Motor neuron (in vitro differentiated cells): ENCODE results near the gene CYP11A1. TPM values are rescaled to one million over a fixed set of nuclear protein-coding genes. Genes with fewer than 3 reads are reported as not detected.
"Not testable (repeated sequence)": the region's sequence is repeated elsewhere in the genome, so short reads cannot be mapped to it uniquely, and the experiment has no call there.

Experiments
- ATAC-seq, 8 experiments: fragments of 200-7000 bp; cut with Tn5 transposase; replicated peaks in 6 of 8; 2 replicates each; pipeline ENCODE4 v1.8.0; 2021; ENCODE audit warnings: mild to moderate bottlenecking in 8 of 8, moderate library complexity in 8 of 8
- H3K27ac ChIP-seq, 2 donors: fragments of 250-450 bp; sonication (Bioruptor Pico); 2 replicates each; pipeline ENCODE4 v1.9.0; 2021; ENCODE audit warnings: antibody characterized with exemption in 2 of 2, mild to moderate bottlenecking in 2 of 2, moderate library complexity in 1 of 2
- H3K4me1 ChIP-seq, 2 donors: fragments of 250-450 bp; sonication (Bioruptor Pico); replicated peaks in 1 of 2; 2 replicates each; pipeline ENCODE4 v1.6.1; 2021; ENCODE audit warnings: antibody characterized with exemption in 2 of 2, mild to moderate bottlenecking in 2 of 2, moderate library complexity in 1 of 2
- H3K4me3 ChIP-seq, 5 donors: fragments of 250-450 bp; sonication (Bioruptor Pico); 2 replicates each; pipeline ENCODE4 v1.9.0; 2021; ENCODE audit warnings: antibody characterized with exemption in 5 of 5, mild to moderate bottlenecking in 5 of 5, moderate library complexity in 4 of 5
- WGBS, 10 experiments: fragments of 450-650 bp; shearing (Covaris generic); methylation state at CpG; one replicate each; pipeline ENCODE4 v1.0.0; 2022; 5-methylcytosine and 5-hydroxymethylcytosine counted together
- in situ Hi-C, 9 experiments: fragments of 400-800 bp; cut with MboI; loops; one replicate each; pipeline ENCODE4 v1.15.0; 2021; ENCODE audit warnings: low sequenced_read_pairs in 9 of 9, low pct_unique_long_range_greater_than_20kb in 2 of 9; ENCODE audit not compliant: unreplicated experiment in 9 of 9
- total RNA-seq, 8 experiments: library from RNA; unstranded; fragments of 300-600 nt; gene quantifications; 2 replicates each; pipeline versions ENCODE4 v1.2.3 to v1.2.4, GENCODE V29; 2022

CYP11A1 gene
- total RNA-seq, 8 experiments from 2014 or later = 0.46 to 3.1 (median 2.3) TPM; not detected in 3

DNA sequence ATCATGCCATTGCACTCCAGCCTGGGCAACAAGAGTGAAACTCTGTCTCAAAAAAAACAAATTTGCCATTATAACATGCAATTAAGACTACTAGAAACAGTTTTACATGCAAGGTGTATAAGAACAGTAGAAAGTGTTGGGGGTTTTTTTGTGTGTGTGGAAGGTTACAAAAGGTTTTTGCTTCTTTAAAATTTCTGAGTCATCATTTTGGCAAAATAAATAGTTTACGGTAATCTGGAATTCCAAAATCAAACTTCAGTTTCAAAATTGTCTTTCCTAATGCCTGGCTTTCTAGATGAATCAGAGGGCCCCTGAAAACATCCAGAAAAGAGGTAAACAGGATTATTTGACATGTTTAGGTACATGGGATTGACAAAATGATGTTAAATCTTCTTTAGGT is 6.6 kb downstream of the CYP11A1 start:
- ATAC-seq, in situ Hi-C loops, H3K27ac ChIP-seq, H3K4me3 ChIP-seq, H3K4me1 ChIP-seq: not testable (repeated sequence)
- 0 to 100% (median 78%) methylated on average over 1 of the region's 1 CpG; no CpG with 5 or more reads in 3 of the 10 experiments for WGBS, 10 experiments

DNA sequence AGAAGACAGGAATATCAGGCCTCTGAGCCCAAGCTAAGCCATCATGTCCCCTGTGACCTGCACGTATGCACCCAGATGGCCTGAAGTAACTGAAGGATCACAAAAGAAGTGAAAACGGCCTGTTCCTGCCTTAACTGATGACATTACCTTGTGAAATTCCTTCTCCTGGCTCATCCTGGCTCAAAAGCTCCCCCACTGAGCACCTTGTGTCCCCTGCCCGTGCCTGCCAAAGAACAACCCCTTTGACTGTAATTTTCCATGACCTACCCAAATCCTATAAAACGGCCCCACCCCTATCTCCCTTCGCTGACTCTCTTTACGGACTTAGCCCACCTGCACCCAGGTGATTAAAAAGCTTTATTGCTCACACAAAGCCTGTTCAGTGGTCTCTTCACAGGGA is 8.1 kb downstream of the CYP11A1 start:
- H3K4me1 ChIP-seq, H3K27ac ChIP-seq, H3K4me3 ChIP-seq, ATAC-seq, in situ Hi-C loops: not testable (repeated sequence)
- 48 to 100% (median 65%) methylated on average over 1 to 5 of the region's 6 CpGs; no CpG with 5 or more reads in 2 of the 10 experiments for WGBS, 10 experiments

DNA sequence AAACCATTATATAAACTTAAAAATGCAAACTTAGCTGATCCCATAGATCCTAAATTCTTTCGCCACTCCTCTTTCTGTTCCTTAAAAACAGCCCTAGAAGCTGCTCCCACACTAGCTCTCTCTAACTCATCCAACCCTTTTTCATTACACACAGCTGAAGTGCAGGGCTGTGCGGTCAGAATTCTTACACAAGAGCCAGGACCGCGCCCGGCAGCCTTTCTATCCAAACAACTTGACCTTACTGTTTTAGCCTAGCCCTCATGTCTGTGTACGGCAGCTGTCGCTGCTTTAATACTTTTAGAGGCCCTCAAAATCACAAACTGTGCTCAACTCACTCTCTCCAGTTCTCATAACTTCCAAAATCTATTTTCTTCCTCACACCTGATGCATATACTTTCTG is 9.9 kb downstream of the CYP11A1 start:
- in situ Hi-C loops, ATAC-seq, H3K27ac ChIP-seq, H3K4me3 ChIP-seq, H3K4me1 ChIP-seq: not testable (repeated sequence)
- WGBS, 10 experiments = 60 to 100% (median 93%) methylated on average over 1 to 7 of the region's 7 CpGs; no CpG with 5 or more reads in 1 of the 10 experiments

DNA sequence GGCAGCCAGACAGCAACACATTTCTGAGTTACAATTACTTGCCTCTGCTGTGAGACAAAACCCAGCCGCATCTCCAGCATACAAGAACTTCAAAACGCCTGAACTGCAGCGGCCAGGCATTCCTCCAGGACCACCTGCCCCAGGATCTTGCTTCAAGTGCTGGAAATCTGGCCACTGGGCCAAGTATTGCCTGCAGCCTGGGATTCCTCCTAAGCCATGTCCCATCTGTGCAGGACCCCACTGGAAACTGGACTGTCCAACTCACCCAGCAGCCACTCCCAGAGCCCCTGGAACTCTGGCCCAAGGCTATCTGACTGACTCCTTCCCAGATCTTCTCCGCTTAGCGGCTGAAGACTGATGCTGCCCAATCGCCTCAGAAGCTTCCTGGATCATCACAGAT is 11.4 kb downstream of the CYP11A1 start:
- in situ Hi-C loops, ATAC-seq, H3K4me3 ChIP-seq, H3K4me1 ChIP-seq, H3K27ac ChIP-seq: not testable (repeated sequence)
- WGBS, 10 experiments = 60 to 100% (median 83%) methylated on average over 1 to 4 of the region's 6 CpGs; no CpG with 5 or more reads in 3 of the 10 experiments

DNA sequence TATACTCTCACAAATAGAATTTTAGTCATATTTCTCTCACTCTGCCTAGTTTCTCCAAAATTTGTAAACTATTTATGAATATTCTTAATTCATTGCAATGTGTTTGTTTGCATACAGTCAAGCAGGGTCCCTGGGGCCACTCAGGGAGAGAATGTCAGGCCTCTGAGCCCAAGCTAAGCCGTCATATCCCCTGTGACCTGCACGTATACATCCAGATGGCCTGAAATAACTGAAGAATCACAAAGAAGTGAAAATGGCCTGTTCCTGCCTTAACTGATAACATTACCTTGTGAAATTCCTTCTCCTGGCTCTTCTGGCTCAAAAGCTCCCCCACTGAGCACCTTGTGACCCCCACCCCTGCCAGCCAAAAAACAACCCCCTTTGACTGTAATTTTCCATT is 13.5 kb downstream of the CYP11A1 start:
- WGBS, 10 experiments = 80 to 100% methylated on average over 1 to 2 of the region's 2 CpGs; no CpG with 5 or more reads in 8 of the 10 experiments
- H3K27ac ChIP-seq, in situ Hi-C loops, H3K4me3 ChIP-seq: not testable (repeated sequence)
- peaks cover 0 to 13% of the 10 kb centered on the region in 2 donors for H3K4me1 ChIP-seq
- ATAC-seq = peak in 1 of 8 experiments; percentile 18

DNA sequence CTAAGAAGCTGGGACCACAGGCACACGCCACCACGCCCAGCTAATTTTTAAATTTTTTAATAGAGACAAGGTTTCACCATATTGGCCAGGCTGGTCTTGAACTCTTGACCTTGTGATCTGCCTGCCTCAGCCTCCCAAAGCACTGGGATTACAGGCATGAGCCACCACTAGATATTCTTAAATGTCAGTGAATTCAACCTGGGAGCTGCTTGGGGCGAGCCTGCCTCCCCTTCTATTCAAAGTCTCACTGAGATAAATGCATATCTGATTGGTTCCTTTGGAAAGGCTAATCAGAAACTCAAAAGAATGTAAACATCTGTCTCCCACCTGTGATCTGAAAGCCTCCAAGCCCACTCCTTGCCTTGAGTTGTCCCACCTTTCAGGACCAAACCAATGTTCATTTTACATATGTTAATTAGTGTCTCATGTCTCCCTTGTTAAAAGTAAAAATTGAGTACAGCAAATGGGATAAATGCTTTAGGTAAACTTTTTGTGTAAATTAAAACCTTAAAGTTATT is 15.0 kb downstream of the CYP11A1 start:
- peak in 1 of 8 experiments; percentile 20 for ATAC-seq
- Histone ChIP-seq H3K4me1 (peaks cover 0 to 13% of the 10 kb centered on the region in 2 donors), H3K4me3 (no peak overlapping the region), H3K27ac (no peak overlapping the region)
- in situ Hi-C loops = no loop called here
- WGBS, 10 experiments = 0 to 100% (median 75%) methylated on average over 1 to 3 of the region's 3 CpGs; no CpG with 5 or more reads in 2 of the 10 experiments

DNA sequence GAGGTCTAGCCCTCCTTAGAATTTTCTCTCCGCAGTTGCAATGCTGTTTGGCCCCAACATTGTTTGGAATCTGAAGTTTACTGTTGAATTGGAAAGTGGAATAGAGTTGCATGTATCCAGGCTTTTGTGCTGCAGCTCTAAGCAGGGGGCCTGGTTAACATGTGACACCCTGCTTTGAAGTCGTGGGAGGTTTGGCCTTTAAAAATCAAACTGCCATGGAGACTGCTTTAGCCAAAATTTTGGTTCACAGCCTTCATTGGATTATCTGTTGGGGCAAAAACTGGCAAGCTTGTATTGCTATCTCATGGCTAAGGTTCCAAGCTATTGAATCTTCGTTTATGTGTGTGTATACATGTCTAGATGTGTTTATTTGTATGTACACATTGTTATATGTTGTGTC is 15.8 kb downstream of the CYP11A1 start:
- peak in 1 of 8 experiments; percentile 13 for ATAC-seq
- in situ Hi-C loops = no loop called here
- Histone ChIP-seq H3K4me1 (peaks cover 0 to 13% of the 10 kb centered on the region in 2 donors), H3K4me3 (no peak overlapping the region), H3K27ac (no peak overlapping the region)
- 0 to 83% (median 47%) methylated on average over 1 to 3 of the region's 3 CpGs; no CpG with 5 or more reads in 2 of the 10 experiments for WGBS, 10 experiments

DNA sequence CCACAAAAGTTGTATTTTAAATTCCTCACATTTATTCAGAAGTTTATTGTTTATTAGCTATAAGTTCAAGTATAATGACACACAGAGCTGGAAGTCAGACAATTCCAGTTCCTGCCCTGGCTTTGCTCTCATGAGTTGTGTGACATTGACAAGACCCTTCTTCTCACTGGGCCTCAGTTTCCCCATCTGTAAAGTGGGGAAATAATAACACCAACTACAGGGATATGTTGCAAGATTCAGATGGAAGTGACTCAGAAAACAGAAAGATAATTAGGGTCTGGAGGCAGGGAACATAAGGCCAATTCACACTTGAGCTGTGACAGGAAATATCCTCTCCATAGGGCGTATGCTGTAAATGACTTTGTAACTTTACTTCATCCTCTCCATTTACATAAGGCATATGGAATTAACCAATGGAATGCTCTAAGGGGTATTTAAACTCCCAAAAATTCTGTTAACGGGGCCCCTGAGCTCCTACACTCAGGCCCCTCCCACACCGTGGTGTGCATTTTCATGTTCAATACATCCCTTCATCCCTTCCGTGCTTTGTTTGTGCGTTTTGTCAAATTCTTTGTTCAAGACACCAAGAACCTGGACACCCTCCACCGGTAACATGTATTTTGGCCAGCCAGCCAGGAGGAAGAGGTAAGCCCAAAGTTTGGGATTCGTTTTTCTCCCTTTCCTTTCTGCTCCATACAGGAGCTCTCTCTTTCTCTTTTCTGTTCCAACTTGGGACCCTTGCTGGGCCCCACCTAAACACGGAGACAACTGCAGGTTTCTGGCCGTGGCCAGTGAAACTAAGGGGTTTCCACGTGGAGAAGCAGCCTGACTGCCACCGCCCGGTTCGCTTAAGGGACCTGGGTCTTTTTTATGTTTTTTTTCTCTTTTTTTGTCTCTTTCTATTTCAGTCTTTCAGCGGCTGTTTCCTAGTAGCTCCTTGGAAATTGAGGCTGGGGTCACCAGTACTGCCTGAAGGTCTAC is 16.9 kb downstream of the CYP11A1 start:
- peaks cover 0 to 10% of the 10 kb centered on the region in 2 donors for H3K4me1 ChIP-seq
- H3K4me3 ChIP-seq = no peak overlapping the region
- H3K27ac ChIP-seq = no peak overlapping the region
- peak in 3 of 8 experiments; percentile 75 to 80 (median 77) for ATAC-seq
- in situ Hi-C loops = no loop called here
- WGBS, 10 experiments = 7 to 100% (median 68%) methylated on average over 1 to 14 of the region's 14 CpGs; no CpG with 5 or more reads in 1 of the 10 experiments

DNA sequence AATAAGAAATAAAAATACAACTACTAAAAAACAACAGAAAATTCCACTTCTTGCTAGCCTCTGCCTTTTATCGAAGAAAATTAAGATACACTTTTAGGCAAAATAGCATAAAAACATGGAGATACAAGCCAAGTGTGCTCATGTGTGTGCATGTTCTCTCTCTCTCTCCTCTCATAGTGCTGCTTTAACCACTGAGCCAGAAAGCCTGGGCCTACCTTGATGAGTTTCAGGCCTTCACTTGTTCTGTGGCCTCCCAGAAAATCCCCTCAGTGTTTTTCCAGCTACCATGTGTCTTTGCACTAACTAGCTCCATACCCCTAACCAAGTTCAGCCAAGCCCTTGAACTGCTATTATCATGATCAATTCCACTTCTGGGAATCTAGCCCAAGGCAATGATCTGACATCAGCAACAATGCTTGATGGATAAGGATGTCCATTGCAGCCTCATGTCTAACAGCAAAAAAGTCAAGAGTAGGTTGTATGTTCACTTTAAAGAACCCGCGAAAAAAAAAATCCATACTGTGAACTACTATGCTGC is 18.1 kb downstream of the CYP11A1 start:
- 74 to 100% (median 90%) methylated on average over 1 to 3 of the region's 3 CpGs for WGBS, 10 experiments
- Histone ChIP-seq H3K4me3 (no peak overlapping the region), H3K27ac (no peak overlapping the region), H3K4me1 (peaks cover 0 to 8% of the 10 kb centered on the region in 2 donors)
- in situ Hi-C loops = loop anchor here in 1 of 9 experiments (25.0 kb wide), 1 partner anchor 387 kb away; no protein-coding TSS in a partner anchor
- ATAC-seq = peak in 2 of 8 experiments; percentile 25 to 62

DNA sequence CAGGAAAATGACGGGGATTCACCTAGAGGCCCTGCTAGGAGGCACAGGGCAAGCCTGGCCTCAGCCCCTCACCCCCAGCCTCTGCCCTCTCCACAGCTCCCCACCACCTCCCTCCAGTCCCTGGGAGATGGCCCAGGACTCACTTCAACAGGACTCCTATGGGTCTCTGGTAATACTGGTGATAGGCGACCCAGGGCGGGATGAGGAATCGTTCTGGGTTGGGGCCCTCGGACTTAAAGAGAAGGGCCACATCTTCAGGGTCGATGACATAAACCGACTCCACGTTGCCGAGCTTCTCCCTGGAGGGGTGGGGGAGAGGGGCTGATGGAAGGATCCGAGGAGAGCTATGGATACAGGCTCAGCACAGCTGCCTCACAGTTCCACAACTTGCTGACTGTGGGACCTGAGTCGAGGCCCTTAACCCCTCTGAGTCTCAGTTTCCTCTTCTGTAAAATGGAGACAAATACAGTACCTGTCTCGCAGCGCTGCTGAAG is 19.6 kb downstream of the CYP11A1 start:
- ATAC-seq = no peak
- in situ Hi-C loops = loop anchor here in 1 of 9 experiments (25.0 kb wide), 1 partner anchor 386 kb away; no protein-coding TSS in a partner anchor
- H3K4me3 ChIP-seq = no peak overlapping the region
- H3K4me1 ChIP-seq = peaks cover 0 to 8% of the 10 kb centered on the region in 2 donors
- no peak overlapping the region for H3K27ac ChIP-seq
- 72 to 100% (median 80%) methylated on average over 1 to 3 of the region's 13 CpGs; no CpG with 5 or more reads in 5 of the 10 experiments for WGBS, 10 experiments

DNA sequence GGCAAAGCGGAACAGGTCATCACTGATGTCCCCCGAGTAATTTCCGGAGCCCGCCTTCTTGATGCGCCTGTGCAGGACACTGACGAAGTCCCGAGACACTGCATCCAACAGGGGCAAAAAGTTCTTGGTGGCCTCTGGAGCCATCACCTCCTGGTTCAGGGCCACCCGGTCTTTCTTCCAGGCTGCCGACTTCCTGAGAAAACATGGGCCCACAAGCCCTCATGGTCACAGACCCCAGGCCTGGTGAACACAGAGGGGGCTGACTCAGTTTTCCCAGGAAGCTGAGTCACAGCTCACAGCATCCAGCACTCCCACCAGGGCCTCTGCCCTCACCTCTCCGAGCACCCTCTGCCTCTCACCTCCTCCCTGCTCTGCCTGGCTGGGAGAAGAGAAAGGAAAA is 22.4 kb downstream of the CYP11A1 start:
- H3K27ac ChIP-seq = no peak overlapping the region
- in situ Hi-C loops = loop anchor here in 1 of 9 experiments (25.0 kb wide), 1 partner anchor 383 kb away; no protein-coding TSS in a partner anchor

DNA sequence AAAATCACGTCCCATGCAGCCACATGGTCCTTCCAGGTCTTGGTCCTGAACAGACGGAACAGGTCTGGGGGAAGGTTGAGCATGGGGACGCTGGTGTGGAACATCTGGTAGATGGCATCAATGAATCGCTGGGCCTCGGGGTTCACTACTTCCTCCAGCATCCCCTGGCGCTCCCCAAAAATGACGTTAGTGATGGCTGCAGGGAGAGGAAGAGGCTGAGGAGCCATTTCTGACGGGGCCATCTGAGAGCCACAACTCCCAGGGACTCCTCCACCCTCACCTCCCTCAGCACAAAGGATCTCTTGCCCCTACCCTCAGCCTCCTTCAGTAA is 23.7 kb downstream of the CYP11A1 start:
- no peak for ATAC-seq
- in situ Hi-C loops = loop anchor here in 1 of 9 experiments (25.0 kb wide), 1 partner anchor 381 kb away; no protein-coding TSS in a partner anchor

More for the DNA sequence above, 22.4 kb downstream of the CYP11A1 start:
- ATAC-seq = peak in 1 of 8 experiments; percentile 42
- WGBS, 10 experiments = 0 to 80% (median 75%) methylated on average over 1 to 2 of the region's 10 CpGs; no CpG with 5 or more reads in 6 of the 10 experiments
- Histone ChIP-seq H3K4me1 (peaks cover 0 to 5% of the 10 kb centered on the region in 2 donors), H3K4me3 (no peak overlapping the region)

More for the DNA sequence above, 23.7 kb downstream of the CYP11A1 start:
- Histone ChIP-seq H3K27ac (no peak overlapping the region), H3K4me1 (no peaks in the 10 kb centered on the region), H3K4me3 (no peak overlapping the region)
- 64 to 100% (median 79%) methylated on average over 1 to 3 of the region's 8 CpGs; no CpG with 5 or more reads in 6 of the 10 experiments for WGBS, 10 experiments
